HepG2 (cell line): ENCODE measurements around the gene LRRC8D. TPM values are rescaled to one million over a fixed set of nuclear protein-coding genes. Genes with fewer than 3 reads are reported as not detected.

Experiments
- ARID4A ChIP-seq: sonication (generic); formaldehyde crosslinking; IDR thresholded peaks from 2 replicates; pipeline ENCODE4 v1.5.0; 2020; ENCODE audit warnings: mild to moderate bottlenecking, missing genetic modification reagents, borderline replicate concordance
- ATF2 ChIP-seq: sonication (generic); formaldehyde crosslinking; IDR thresholded peaks from 2 replicates; pipeline ENCODE4 v1.4.0; 2020; ENCODE audit warnings: missing genetic modification reagents
- CEBPG ChIP-seq: IDR thresholded peaks from 2 replicates; pipeline ENCODE4 v1.6.1; 2016
- CENPBD1 ChIP-seq: sonication (generic); formaldehyde crosslinking; IDR thresholded peaks from 2 replicates; pipeline ENCODE4 v1.8.0; 2022; ENCODE audit warnings: missing genetic modification reagents, low read depth, mild to moderate bottlenecking, borderline replicate concordance
- GZF1 ChIP-seq: sonication (generic); formaldehyde crosslinking; IDR thresholded peaks from 2 replicates; pipeline ENCODE4 v1.5.1; 2020; ENCODE audit warnings: mild to moderate bottlenecking, missing genetic modification reagents
- HNRNPLL ChIP-seq: fragments of 200-400 bp; formaldehyde crosslinking; IDR thresholded peaks from 2 replicates; pipeline ENCODE4 v1.6.1; 2017; ENCODE audit warnings: mild to moderate bottlenecking, low read depth, low read length; ENCODE audit not compliant: poor library complexity, severe bottlenecking
- MED1 ChIP-seq: sonication (generic); formaldehyde crosslinking; IDR thresholded peaks from 2 replicates; pipeline ENCODE4 v1.4.0; 2020; ENCODE audit warnings: missing genetic modification reagents
- MEF2D ChIP-seq: sonication (generic); formaldehyde crosslinking; IDR thresholded peaks from 2 replicates; pipeline ENCODE4 v1.5.1; 2020; ENCODE audit warnings: mild to moderate bottlenecking, missing genetic modification reagents
- RBFOX2 ChIP-seq: fragments of 200-400 bp; formaldehyde crosslinking; IDR thresholded peaks from 2 replicates; pipeline ENCODE4 v1.6.1; 2017; ENCODE audit warnings: low read depth, mild to moderate bottlenecking, low read length
- RBM22 ChIP-seq: fragments of 200-400 bp; formaldehyde crosslinking; optimal IDR thresholded peaks from 2 replicates; pipeline ENCODE3; 2017; ENCODE audit warnings: mild to moderate bottlenecking, low read length, moderate library complexity
- SALL1 ChIP-seq: sonication (generic); formaldehyde crosslinking; IDR thresholded peaks from 2 replicates; pipeline ENCODE4 v1.8.0; 2022; ENCODE audit warnings: mild to moderate bottlenecking, missing genetic modification reagents
- SRSF9 ChIP-seq: fragments of 200-400 bp; formaldehyde crosslinking; IDR thresholded peaks from 2 replicates; pipeline ENCODE4 v1.6.1; 2018; ENCODE audit warnings: borderline replicate concordance, mild to moderate bottlenecking, low read depth, low read length; ENCODE audit not compliant: insufficient read depth, poor library complexity, severe bottlenecking
- UBTF ChIP-seq: sonication (generic); formaldehyde crosslinking; IDR thresholded peaks from 2 replicates; pipeline ENCODE4 v1.4.0; 2020; ENCODE audit warnings: mild to moderate bottlenecking, missing genetic modification reagents
- ZNF331 ChIP-seq: sonication (generic); formaldehyde crosslinking; IDR thresholded peaks from 2 replicates; pipeline ENCODE4 v1.4.0; 2020; ENCODE audit warnings: missing genetic modification reagents
- ZNF431 ChIP-seq: sonication (generic); formaldehyde crosslinking; IDR thresholded peaks from 2 replicates; pipeline ENCODE4 v1.9.0; 2022; ENCODE audit warnings: missing genetic modification reagents, low read depth, mild to moderate bottlenecking, borderline replicate concordance
- ZNF556 ChIP-seq: sonication (generic); formaldehyde crosslinking; IDR thresholded peaks from 2 replicates; pipeline ENCODE4 v1.4.0; 2020; ENCODE audit warnings: mild to moderate bottlenecking, missing genetic modification reagents, borderline replicate concordance
- ZNF761 ChIP-seq: sonication (generic); formaldehyde crosslinking; conservative IDR thresholded peaks from 2 replicates; pipeline ENCODE4 v1.4.0; 2020; ENCODE audit warnings: mild to moderate bottlenecking, missing genetic modification reagents
- polyA plus RNA-seq, 8 experiments: library from polyadenylated mRNA; depleted of rRNA in 3 of 8; stranded (reverse) in 7 of 8; unstranded in 1 of 8; fragments of >200 nt; fragmentation: Illumina TruSeq in 4 of 8; extraction: Trizol in 4 of 8; gene quantifications; 2 replicates each; pipeline versions ENCODE4 v1.2.1 to v1.2.3, GENCODE V29; 2011 to 2016; ENCODE audit warnings: low read depth in 4 of 8, missing spikeins in 1 of 8, mixed read lengths in 1 of 8; ENCODE audit not compliant: insufficient read depth in 1 of 8
- total RNA-seq, 5 experiments: library from RNA; depleted of rRNA; stranded (reverse); fragments of >200 nt; fragmentation: Illumina TruSeq; extraction: Trizol; gene quantifications; 2 replicates each; pipeline ENCODE4 v1.2.3, GENCODE V29; 2016; ENCODE audit warnings: low read depth in 1 of 5

Gene LRRC8D
- total and polyA plus RNA-seq, 2 of the 13 experiments (the other 11 are each of a cell fraction or from before 2014, with no cell fraction given): 29.9 to 45.5 TPM

- TF ChIP-seq ARID4A (CRISPR knock-in tag) (peak; percentile 18; the same call in 1 of the 2 replicates), SRSF9 (no peak), SALL1 (CRISPR knock-in tag) (peak; percentile 48), UBTF (peak; percentile 47; the same call in 1 of the 2 replicates), ZNF556 (CRISPR knock-in tag) (0 out of 2 replicates have a peak, but pooled peaks have one; percentile 24), CENPBD1 (CRISPR knock-in tag) (no peak), CEBPG (CRISPR knock-in tag) (no peak), HNRNPLL (peak; percentile 33), ZNF331 (CRISPR knock-in tag) (0 out of 2 replicates have a peak, but pooled peaks have one; percentile 35), ZNF761 (CRISPR knock-in tag) (0 out of 2 replicates have a peak, but pooled peaks have one; percentile 41), MEF2D (CRISPR knock-in tag) (no peak), ATF2 (no peak), ZNF431 (0 out of 2 replicates have a peak, but pooled peaks have one; percentile 25), RBM22 (peak; percentile 80), RBFOX2 (peak; percentile 55), GZF1 (CRISPR knock-in tag) (no peak), MED1 (CRISPR knock-in tag) (0 out of 2 replicates have a peak, but pooled peaks have one; percentile 27)
Measured at GRCh38 chr1:89843273-89844130, 22.7 kb downstream of the LRRC8D start (continued).
